OCI-LY7 (cell line): Measurements from ENCODE around the gene LRRC51. TPM values are rescaled to one million over a fixed set of nuclear protein-coding genes. Genes with fewer than 3 reads are reported as not detected.

Source experiments
- BruUV-seq: library from RNA; stranded (reverse); fragments of 400-500 nt; replicated peaks from 2 replicates; lab custom pipeline; 2021; lab: Mats Ljungman, UMichigan
- CTCF ChIA-PET: fragments of 300-600 bp; sonication (Branson Sonifier 250); formaldehyde crosslinking; loops from one replicate; lab custom pipeline; 2022; ENCODE audit warnings: antibody characterized with exemption; ENCODE audit not compliant: unreplicated experiment; lab: Charles Lee
- POLR2A ChIA-PET: fragments of 300-600 bp; sonication (Branson Sonifier 250); formaldehyde crosslinking; loops from one replicate; lab custom pipeline; 2022; ENCODE audit warnings: antibody characterized with exemption; lab: Charles Lee
- DNase-seq: peaks from one replicate; pipeline ENCODE4 v3.0.0-alpha.2; 2015; ENCODE audit warnings: low spot score
- H2AFZ ChIP-seq: fragments of 200-600 bp; sonication (generic), shearing (Covaris generic); 2 replicates; pipeline ENCODE4 v1.6.1; 2014; ENCODE audit warnings: mild to moderate bottlenecking, antibody characterized with exemption, low read length, moderate library complexity
- H3K27ac ChIP-seq: fragments of 200-600 bp; sonication (generic); 2 replicates; pipeline ENCODE4 v1.5.1; 2014; ENCODE audit warnings: mixed run types, low read depth, mild to moderate bottlenecking, moderate library complexity, low read length, inconsistent platforms; ENCODE audit not compliant: poor library complexity, severe bottlenecking
- H3K36me3 ChIP-seq: fragments of 200-600 bp; sonication (generic); 2 replicates; pipeline ENCODE4 v1.6.1; 2014; ENCODE audit warnings: mild to moderate bottlenecking, antibody characterized with exemption, low read length, moderate library complexity, mixed read lengths; ENCODE audit not compliant: insufficient read depth
- H3K4me1 ChIP-seq: fragments of 200-600 bp; sonication (generic); 2 replicates; pipeline ENCODE4 v1.5.1; 2014; ENCODE audit warnings: mild to moderate bottlenecking, low read length; ENCODE audit not compliant: insufficient read depth, poor library complexity, severe bottlenecking
- H3K4me2 ChIP-seq: fragments of 200-600 bp; sonication (generic); 2 replicates; pipeline ENCODE4 v1.6.1; 2014; ENCODE audit warnings: mild to moderate bottlenecking, low read length
- H3K4me3 ChIP-seq: fragments of 200-600 bp; sonication (generic); 2 replicates; pipeline ENCODE4 v1.5.1; 2014; ENCODE audit warnings: mild to moderate bottlenecking, low read depth, low read length; ENCODE audit not compliant: poor library complexity, severe bottlenecking
- H3K79me2 ChIP-seq: fragments of 200-600 bp; sonication (generic); 2 replicates; pipeline ENCODE4 v1.6.1; 2016; ENCODE audit warnings: low read depth, mild to moderate bottlenecking, low read length, moderate library complexity, mixed read lengths; ENCODE audit not compliant: insufficient read depth
- H3K9me2 ChIP-seq: fragments of 200-600 bp; sonication (generic); 2 replicates; pipeline ENCODE4 v1.6.1; 2016; ENCODE audit warnings: mild to moderate bottlenecking, low read length, mixed read lengths; ENCODE audit not compliant: insufficient read depth
- H3K9me3 ChIP-seq: fragments of 200-600 bp; sonication (generic); 2 replicates; pipeline ENCODE4 v1.6.1; 2014; ENCODE audit warnings: mild to moderate bottlenecking, mixed run types, low read length, mixed read lengths
- H4K20me1 ChIP-seq: fragments of 200-600 bp; sonication (generic); 2 replicates; pipeline ENCODE4 v1.6.1; 2014; ENCODE audit warnings: mild to moderate bottlenecking, antibody characterized with exemption, low read length, moderate library complexity, mixed read lengths; ENCODE audit not compliant: insufficient read depth
- CTCF ChIP-seq: fragments of 200-600 bp; sonication (generic); conservative IDR thresholded peaks from 2 replicates; pipeline ENCODE4 v1.5.1; 2014; ENCODE audit warnings: mild to moderate bottlenecking, antibody characterized with exemption, low read length, moderate library complexity, mixed read lengths
- EZH2phosphoT487 ChIP-seq: fragments of 200-600 bp; sonication (generic); IDR thresholded peaks from 2 replicates; pipeline ENCODE4 v1.6.1; 2018; ENCODE audit warnings: low read depth, borderline replicate concordance, mild to moderate bottlenecking, mixed run types, antibody characterized with exemption, low read length, moderate library complexity, mixed read lengths
- intact Hi-C: fragments of 100-400 bp; cut with micrococcal nuclease; formaldehyde crosslinking; loops from one replicate; pipeline ENCODE4 v1.10.0; 2022; ENCODE audit not compliant: unreplicated experiment
- total RNA-seq, 2 experiments: library from RNA; depleted of rRNA in 1 of 2; stranded (reverse); fragments of >200 nt in 1 of 2; shearing (Covaris generic) in 1 of 2; gene quantifications; 2 replicates each; pipeline ENCODE4 v1.2.3, GENCODE V29; 2014 to 2022

The LRRC51 gene
- total RNA-seq, 2 experiments from 2014 or later: 9.9 to 15.3 TPM

- Histone ChIP-seq H3K9me3 (no peaks in the 10 kb centered on the region), H3K4me1 (peaks cover 19% of the 10 kb centered on the region), H3K9me2 (no peaks in the 10 kb centered on the region), H3K4me2 (peak overlapping the region; percentile 93), H4K20me1 (no peaks in the 10 kb centered on the region), H3K4me3 (peak overlapping the region; percentile 76), H2AFZ (peak overlapping the region; percentile 60; the same call in 1 of the 2 replicates), H3K36me3 (peaks cover 8% of the 10 kb centered on the region; the same call in 1 of the 2 replicates), H3K27ac (peak overlapping the region; percentile 78), H3K79me2 (no peaks in the 10 kb centered on the region; the same call in 1 of the 2 replicates)
- CTCF ChIA-PET: interaction anchor here (1.3 kb wide), 1 partner anchor 33 kb away, joined by 4 read pairs; no protein-coding TSS in a partner anchor
- TSS peak; percentile 87 for BruUV-seq
- no peak for DNase-seq
- intact Hi-C loops: loop anchor here (1.0 kb wide), 2 partner anchors 8 to 112 kb away; partner anchors contain the start of gene LAMTOR1
- POLR2A ChIA-PET: interaction anchor here (1.3 to 1.6 kb wide), 3 partner anchors 10 to 72 kb away, joined by 4 to 7 read pairs (median 6); no protein-coding TSS in a partner anchor
- TF ChIP-seq EZH2phosphoT487 (no peak), CTCF (no peak)
These were observed 30.9 kb downstream of the LRRC51 start for GRCh38 chr11:72111300-72112142.

GRCh38 chr11:72112143-72112977, 31.7 kb downstream of the LRRC51 start, which contains the start of gene ANAPC15:
Gene ANAPC15 (minus strand): TSS chr11:72112695. CDS start chr11:72111276, 1,419 bp downstream.
- Histone ChIP-seq H3K4me2 (peak within 1 kb of the TSS; percentile 93), H3K36me3 (peaks cover 8% of the 10 kb centered on the region; the same call in 1 of the 2 replicates), H3K9me2 (no peaks in the 10 kb centered on the region), H3K4me1 (peaks cover 19% of the 10 kb centered on the region), H3K4me3 (peak within 1 kb of the TSS; percentile 76), H4K20me1 (no peaks in the 10 kb centered on the region), H2AFZ (peak within 1 kb of the TSS; percentile 60; the same call in 1 of the 2 replicates), H3K27ac (peak within 1 kb of the TSS; percentile 78), H3K79me2 (no peaks in the 10 kb centered on the region; the same call in 1 of the 2 replicates), H3K9me3 (no peaks in the 10 kb centered on the region)
- TF ChIP-seq EZH2phosphoT487 (no peak), CTCF (no peak)
- intact Hi-C loops: loop anchor here (1.0 kb wide), 2 partner anchors 9 to 111 kb away; partner anchors contain the start of gene LAMTOR1
- BruUV-seq: no TSS peak
- DNase-seq: peak; percentile 99
- ChIA-PET POLR2A (interaction anchor here (1.0 to 1.6 kb wide), 4 partner anchors 11 to 181 kb away, joined by 3 to 7 read pairs (median 5); no protein-coding TSS in a partner anchor), CTCF (interaction anchor here (1.2 kb wide), 1 partner anchor 87 kb away, joined by 5 read pairs; no protein-coding TSS in a partner anchor)
